SJCRH30 (cell line): Measurements from ENCODE around the gene RNF4. TPM values are rescaled to one million over a fixed set of nuclear protein-coding genes. Genes with fewer than 3 reads are reported as not detected.
A peak's percentile ranks its signal among the peaks of the same experiment; 100 is the strongest.
"Not testable (repeated sequence)": the region's sequence is repeated elsewhere in the genome, so short reads cannot be mapped to it uniquely, and the experiment has no call there.

Experiments
- DNase-seq, 2 experiments: peaks; one replicate each; pipeline ENCODE4 v3.0.0-alpha.2; 2015 to 2020
- H3K27ac ChIP-seq: fragments of 250-450 bp; sonication (Bioruptor Pico); 2 replicates; pipeline ENCODE4 v1.5.1; 2020; ENCODE audit warnings: mild to moderate bottlenecking, moderate library complexity
- H3K27me3 ChIP-seq: fragments of 250-450 bp; sonication (Bioruptor Pico); 2 replicates; pipeline ENCODE4 v1.5.1; 2020; ENCODE audit warnings: mild to moderate bottlenecking, moderate library complexity
- H3K36me3 ChIP-seq: fragments of 250-450 bp; sonication (Bioruptor Pico); 2 replicates; pipeline ENCODE4 v1.5.1; 2020; ENCODE audit warnings: mild to moderate bottlenecking, moderate library complexity
- H3K4me1 ChIP-seq: fragments of 250-450 bp; sonication (Bioruptor Pico); 2 replicates; pipeline ENCODE4 v1.5.1; 2020; ENCODE audit warnings: mild to moderate bottlenecking, moderate library complexity
- H3K4me3 ChIP-seq: fragments of 250-450 bp; sonication (Bioruptor Pico); 2 replicates; pipeline ENCODE4 v1.5.1; 2020; ENCODE audit warnings: mild to moderate bottlenecking, moderate library complexity
- H3K9me3 ChIP-seq: fragments of 250-450 bp; sonication (Bioruptor Pico); replicated peaks from 2 replicates; pipeline ENCODE4 v1.5.1; 2020; ENCODE audit warnings: mild to moderate bottlenecking, moderate library complexity
- total RNA-seq: library from RNA; depleted of rRNA; stranded (reverse); fragments of >200 nt; shearing (Covaris generic); gene quantifications from 2 replicates; pipeline ENCODE4 v1.2.3, GENCODE V29; 2014

Gene RNF4
- total RNA-seq, 1 experiment from 2014 or later, result 71.2 TPM

GRCh38 chr4:2510351-2511259 lies 41.7 kb downstream of the RNF4 start:
- H3K4me1 ChIP-seq, result no peaks in the 10 kb centered on the region
- H3K4me3 ChIP-seq, result no peak overlapping the region
- DNase-seq, result no peak
- peaks cover 69% of the 10 kb centered on the region for H3K36me3 ChIP-seq
- no peaks in the 10 kb centered on the region for H3K27me3 ChIP-seq
- H3K9me3 ChIP-seq, result no peaks in the 10 kb centered on the region
- H3K27ac ChIP-seq, result no peak overlapping the region

GRCh38 chr4:2511645-2512131 lies 42.8 kb downstream of the RNF4 start:
- Histone ChIP-seq H3K9me3 (no peaks in the 10 kb centered on the region), H3K4me3 (no peak overlapping the region), H3K36me3 (peaks cover 62% of the 10 kb centered on the region), H3K27ac (no peak overlapping the region), H3K27me3 (no peaks in the 10 kb centered on the region), H3K4me1 (no peaks in the 10 kb centered on the region)
- DNase-seq, result no peak

- Histone ChIP-seq H3K27me3 (no peaks in the 10 kb centered on the region), H3K4me3 (no peak overlapping the region), H3K4me1 (no peaks in the 10 kb centered on the region), H3K9me3 (no peaks in the 10 kb centered on the region), H3K27ac (no peak overlapping the region), H3K36me3 (peaks cover 61% of the 10 kb centered on the region)
- DNase-seq, result no peak
Measured at GRCh38 chr4:2512396-2513135, 43.7 kb downstream of the RNF4 start.

GRCh38 chr4:2514193-2514592 lies 45.3 kb downstream of the RNF4 start:
- H3K4me1 ChIP-seq, H3K27me3 ChIP-seq, H3K4me3 ChIP-seq, H3K9me3 ChIP-seq, DNase-seq, H3K27ac ChIP-seq: not testable (repeated sequence)
- peaks cover 47% of the 10 kb centered on the region for H3K36me3 ChIP-seq

GRCh38 chr4:2514944-2515343 lies 46.0 kb downstream of the RNF4 start:
- H3K27ac ChIP-seq, DNase-seq, H3K9me3 ChIP-seq, H3K27me3 ChIP-seq, H3K4me1 ChIP-seq, H3K4me3 ChIP-seq: not testable (repeated sequence)
- H3K36me3 ChIP-seq, result peaks cover 41% of the 10 kb centered on the region

DNA sequence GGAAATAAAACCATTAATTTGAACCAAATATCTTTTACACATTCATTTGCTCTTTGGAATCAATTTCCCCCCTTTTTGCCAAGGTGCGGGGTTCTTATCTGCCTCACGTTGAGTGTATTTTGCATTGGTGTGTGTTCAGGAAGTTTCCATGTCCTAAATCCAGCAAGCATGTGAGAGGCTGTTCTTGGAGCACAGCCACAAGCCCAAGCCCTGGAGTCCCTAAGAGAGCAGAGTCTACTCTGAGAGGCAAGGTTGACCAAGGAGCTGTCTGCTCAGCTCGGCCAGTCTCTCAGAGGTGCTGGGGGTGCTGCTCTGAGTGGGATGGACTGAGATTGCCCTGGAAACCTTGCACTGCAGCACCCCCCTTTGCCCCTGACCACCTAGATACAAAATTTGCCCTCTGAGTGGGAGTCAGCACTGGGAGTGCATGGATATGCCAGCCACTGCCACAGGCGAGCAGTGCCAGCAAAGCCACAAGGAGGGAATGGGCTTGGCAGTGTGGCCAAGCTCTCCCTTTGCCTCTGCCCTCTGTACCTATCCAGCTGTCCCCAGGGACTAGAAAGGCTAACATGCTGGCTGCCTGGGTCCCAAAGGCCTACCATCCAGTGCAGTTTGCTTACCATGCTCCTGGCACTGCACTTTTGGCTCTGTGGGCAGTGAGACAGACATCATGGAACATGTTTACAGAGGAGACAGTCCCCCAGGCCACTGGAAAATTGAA lies 47.1 kb downstream of the RNF4 start:
- Histone ChIP-seq H3K36me3 (peaks cover 31% of the 10 kb centered on the region), H3K27ac (no peak overlapping the region), H3K4me1 (no peaks in the 10 kb centered on the region), H3K4me3 (no peak overlapping the region), H3K27me3 (no peaks in the 10 kb centered on the region), H3K9me3 (no peaks in the 10 kb centered on the region)
- no peak for DNase-seq

DNA sequence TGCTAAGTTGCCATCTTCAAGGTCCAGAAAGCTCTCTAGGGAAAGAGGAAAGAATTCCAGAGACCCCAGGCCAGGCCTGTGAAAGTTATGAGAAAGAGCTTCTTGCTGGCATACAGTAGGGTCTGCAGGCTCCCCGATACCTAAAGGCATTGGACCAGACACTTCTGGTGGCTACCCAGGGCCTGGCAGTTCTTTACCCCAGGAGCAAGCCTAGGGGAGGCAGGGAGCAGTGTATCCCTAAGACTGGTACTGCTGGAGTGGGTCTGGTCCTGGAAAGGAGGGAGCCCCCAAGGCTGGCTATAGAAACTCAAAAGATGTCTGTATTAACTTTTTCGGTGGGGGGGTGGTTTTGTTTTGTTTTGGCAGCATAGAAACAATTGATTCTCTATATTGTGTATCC lies 47.7 kb downstream of the RNF4 start:
- H3K36me3 ChIP-seq, result peaks cover 30% of the 10 kb centered on the region
- H3K9me3 ChIP-seq, result no peaks in the 10 kb centered on the region
- no peak overlapping the region for H3K4me3 ChIP-seq
- DNase-seq, result no peak
- no peaks in the 10 kb centered on the region for H3K27me3 ChIP-seq
- no peaks in the 10 kb centered on the region for H3K4me1 ChIP-seq
- no peak overlapping the region for H3K27ac ChIP-seq

DNA sequence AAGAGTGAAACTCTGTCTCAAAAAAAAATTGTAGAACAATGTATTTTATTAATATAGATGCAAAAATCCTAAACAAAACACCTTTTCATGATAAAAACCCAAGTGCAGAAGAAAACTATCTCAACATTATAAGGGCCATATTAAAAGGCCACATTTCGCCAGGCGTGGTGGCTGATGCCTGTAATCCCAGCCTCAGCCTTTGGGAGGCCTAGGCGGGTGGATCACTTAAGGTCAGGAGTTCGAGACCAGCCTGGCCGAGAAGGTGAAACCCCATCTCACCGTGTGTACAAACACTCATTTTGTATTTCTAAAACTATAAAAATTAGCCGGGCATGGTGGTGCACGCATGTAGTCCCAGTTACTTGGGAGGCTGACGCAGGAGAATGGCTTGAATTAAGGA lies 57.7 kb downstream of the RNF4 start:
- H3K27me3 ChIP-seq, result no peaks in the 10 kb centered on the region
- DNase-seq, result no peak
- H3K36me3 ChIP-seq, result no peaks in the 10 kb centered on the region

GRCh38 chr4:2534904-2535375 lies 66.0 kb downstream of the RNF4 start:
- no peaks in the 10 kb centered on the region for H3K27me3 ChIP-seq
- peaks cover 3% of the 10 kb centered on the region for H3K4me1 ChIP-seq
- H3K36me3 ChIP-seq, result peaks cover 2% of the 10 kb centered on the region; the same call in 1 of the 2 replicates
- H3K9me3 ChIP-seq, result no peaks in the 10 kb centered on the region
- DNase-seq, result no peak
- H3K4me3 ChIP-seq, result peak overlapping the region; percentile 86
- H3K27ac ChIP-seq, result peak overlapping the region; percentile 78

More for the DNA sequence above, 57.7 kb downstream of the RNF4 start:
- Histone ChIP-seq H3K9me3 (no peaks in the 10 kb centered on the region), H3K4me1 (no peaks in the 10 kb centered on the region), H3K27ac (no peak overlapping the region), H3K4me3 (no peak overlapping the region)

- Histone ChIP-seq H3K9me3 (no peaks in the 10 kb centered on the region), H3K4me1 (peaks cover 3% of the 10 kb centered on the region), H3K4me3 (peak overlapping the region; percentile 86), H3K27me3 (no peaks in the 10 kb centered on the region), H3K36me3 (peaks cover 2% of the 10 kb centered on the region; the same call in 1 of the 2 replicates), H3K27ac (peak overlapping the region; percentile 78)
- peak; percentile 72 for DNase-seq
Measured at GRCh38 chr4:2535376-2536192, 66.7 kb downstream of the RNF4 start.

- no peaks in the 10 kb centered on the region for H3K27me3 ChIP-seq
- H3K9me3 ChIP-seq, result no peaks in the 10 kb centered on the region
- peak; percentile 99 to 100 for DNase-seq
- H3K4me1 ChIP-seq, result peaks cover 3% of the 10 kb centered on the region
- H3K27ac ChIP-seq, result peak within 1 kb of the TSS; percentile 78
- peak within 1 kb of the TSS; percentile 97 for H3K4me3 ChIP-seq
- H3K36me3 ChIP-seq, result peaks cover 2% of the 10 kb centered on the region; the same call in 1 of the 2 replicates
Measured at GRCh38 chr4:2536193-2537010, 67.5 kb downstream of the RNF4 start, which contains the start of gene FAM193A. Gene FAM193A, plus strand, starts transcription at chr4:2536647. Its CDS starts 269 bp downstream, at chr4:2536916.

DNA sequence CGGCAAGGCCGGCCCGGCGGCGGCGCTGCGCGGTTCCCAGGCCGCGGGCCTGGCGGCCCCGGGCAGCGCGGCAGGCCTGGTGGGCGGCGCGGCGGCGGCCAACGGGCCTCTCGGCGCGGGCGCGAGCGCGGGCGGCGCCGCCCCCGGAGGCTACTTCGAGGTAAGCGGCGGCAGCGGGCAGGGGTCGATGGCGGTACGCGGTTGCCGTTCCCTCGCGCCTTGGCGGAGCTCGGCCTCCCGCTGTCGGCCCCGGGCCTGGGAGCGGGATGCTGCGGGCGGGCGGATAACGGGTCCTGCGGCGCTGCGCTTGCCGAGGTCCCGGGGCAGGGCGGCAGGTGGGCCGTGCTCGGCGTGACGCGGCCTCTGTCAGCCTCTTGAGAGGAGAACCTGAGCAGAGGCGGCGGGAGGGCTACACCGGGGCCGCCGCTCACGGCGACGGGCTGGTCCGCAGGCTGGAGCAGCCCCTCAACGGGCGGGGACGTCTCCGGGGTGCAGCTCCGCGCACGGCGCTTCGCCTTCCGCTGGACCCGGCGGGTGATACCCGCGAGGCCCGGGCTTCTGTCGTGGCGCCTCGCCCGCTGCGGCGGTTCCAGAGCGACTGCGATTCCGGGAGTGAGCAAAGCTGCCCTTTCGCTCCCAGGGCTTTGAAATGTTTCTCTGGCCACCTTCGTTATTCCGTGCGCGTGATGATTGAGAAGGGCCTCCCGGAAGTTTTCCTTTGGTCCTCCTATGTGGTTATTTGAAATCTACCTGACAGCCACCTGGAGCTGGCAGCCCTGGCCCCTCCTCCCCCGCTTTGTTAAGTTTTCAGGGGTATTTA lies 68.3 kb downstream of the RNF4 start:
- Histone ChIP-seq H3K9me3 (no peaks in the 10 kb centered on the region), H3K4me1 (peaks cover 3% of the 10 kb centered on the region), H3K27ac (peak overlapping the region; percentile 34; the same call in 1 of the 2 replicates), H3K27me3 (no peaks in the 10 kb centered on the region), H3K4me3 (peak overlapping the region; percentile 97), H3K36me3 (peaks cover 3% of the 10 kb centered on the region; the same call in 1 of the 2 replicates)
- DNase-seq, result peak; percentile 40 to 54
